ENCODE data around the gene OTP.

- TF ChIP-seq CTCF (IDR thresholded peaks at IDR 0.05) (no peak), ZFX (IDR thresholded peaks at IDR 0.05; ENCODE audit: borderline replicate concordance) (no peak)
Measured at GRCh38 chr5:77651343-77651742, 12.8 kb upstream of the OTP start.
